Measurements from ENCODE around the gene ZFYVE9. TPM values are rescaled to one million over a fixed set of nuclear protein-coding genes. Genes with fewer than 3 reads are reported as not detected.

ZFYVE9 gene
- total RNA-seq, 1 experiment from 2014 or later = 28.4 TPM

- H2AFZ ChIP-seq (ENCODE audit: low read length) = no peak overlapping the region
- H3K27ac Mint-ChIP-seq = no peak overlapping the region
- no CpG with 5 or more reads among the region's 1 CpG for WGBS (ENCODE audit: extremely low coverage, insufficient read length, low lambda C conversion rate)
Measured at GRCh38 chr1:52266507-52266906, 124.6 kb downstream of the ZFYVE9 start.

More at GRCh38 chr1:52266507-52266906, 124.6 kb downstream of the ZFYVE9 start:
- Histone ChIP-seq H3K4me1 (ENCODE audit: insufficient read depth, low read length) (no peaks in the 10 kb centered on the region), H3K14ac (ENCODE audit: insufficient read depth, low read length) (no peak overlapping the region), H3K27ac (ENCODE audit: insufficient read length, low read depth, low read length) (no peak overlapping the region), H3K27me3 (ENCODE audit: insufficient read depth, low read length) (no peaks in the 10 kb centered on the region), H3K23me2 (ENCODE audit: insufficient read length, low read depth, low read length, poor library complexity, severe bottlenecking) (no peaks in the 10 kb centered on the region), H2BK12ac (ENCODE audit: insufficient read length, low read depth, low read length) (no peak overlapping the region), H3K9me3 (ENCODE audit: control insufficient read depth, low read depth, low read length) (no peaks in the 10 kb centered on the region), H2BK5ac (ENCODE audit: insufficient read length, low read length) (no peak overlapping the region), H3K4ac (ENCODE audit: low read depth, low read length) (no peak overlapping the region), H4K5ac (ENCODE audit: insufficient read length, low read depth, low read length) (no peak overlapping the region), H3K4me2 (ENCODE audit: insufficient read depth, insufficient read length, low read length) (no peak overlapping the region), H3K56ac (ENCODE audit: insufficient read length, low read depth, low read length) (no peak overlapping the region), H4K20me1 (ENCODE audit: control insufficient read depth, insufficient read depth, insufficient read length) (no peaks in the 10 kb centered on the region), H4K91ac (ENCODE audit: insufficient read length, low read depth, low read length) (no peak overlapping the region), H4K8ac (replicated peaks; ENCODE audit: insufficient read length, low read depth, low read length) (no peak overlapping the region), H2AK5ac (ENCODE audit: insufficient read length, low read length) (no peak overlapping the region), H3K23ac (ENCODE audit: insufficient read length, low read depth, low read length) (no peak overlapping the region), H3K18ac (ENCODE audit: insufficient read length, low read depth, low read length) (no peak overlapping the region), H2BK120ac (ENCODE audit: low read depth, low read length, poor library complexity, severe bottlenecking) (no peak overlapping the region), H3K79me1 (ENCODE audit: insufficient read depth, low read depth, low read length, poor library complexity, severe bottlenecking) (no peaks in the 10 kb centered on the region), H2BK20ac (ENCODE audit: low read depth, low read length, poor library complexity, severe bottlenecking) (no peak overlapping the region), H3K79me2 (ENCODE audit: insufficient read depth, low read length) (no peaks in the 10 kb centered on the region), H2BK15ac (ENCODE audit: low read depth, low read length) (no peak overlapping the region), H3T11ph (ENCODE audit: low read length) (no peak overlapping the region), H3K9ac (ENCODE audit: extremely low read depth, insufficient read length, low read length) (no peak overlapping the region)
- no peaks in the 10 kb centered on the region for H3K9me3 Mint-ChIP-seq
- no peak overlapping the region for H3K4me3 Mint-ChIP-seq
- TF ChIP-seq CTCF (conservative IDR thresholded peaks at IDR 0.05) = no peak
- H3K4me1 Mint-ChIP-seq = peaks cover 11 to 12% of the 10 kb centered on the region in 2 experiments
- no peaks in the 10 kb centered on the region for H3K27me3 Mint-ChIP-seq (ENCODE audit: low read depth)
- no peak for DNase-seq
- peaks cover 5 to 12% (median 12%) of the 10 kb centered on the region in 3 experiments; a peak in 6 of 7 replicates for H3K36me3 Mint-ChIP-seq (ENCODE audit: insufficient read depth in 1 of 3, low read depth in 3 of 3)
